HG02840 (cell line): ENCODE data around the gene TRMT6.

Source experiments
- ATAC-seq: cut with Tn5 transposase; IDR thresholded peaks from one replicate; pipeline ENCODE4 v1.9.1; 2021; ENCODE audit warnings: mild to moderate bottlenecking, moderate library complexity, moderate number of reproducible peaks; ENCODE audit not compliant: unreplicated experiment, low FRiP score

Gene TRMT6

GRCh38 chr20:5950271-5951031 lies at the start of gene TRMT6, which contains the start of gene MCM8:
TRMT6 (minus strand) TSS chr20:5950533; CDS start chr20:5950405, 128 bp downstream.
MCM8 (plus strand) TSS chr20:5950652; CDS start chr20:5952016, 1,364 bp downstream.
- ATAC-seq: peak; percentile 98

- no peak for ATAC-seq
Measured at GRCh38 chr20:5999783-6000182, 49.5 kb upstream of the TRMT6 start.

GRCh38 chr20:5996765-5997164 lies 46.4 kb upstream of the TRMT6 start:
- ATAC-seq: peak; percentile 67

GRCh38 chr20:5991623-5992441 lies 41.5 kb upstream of the TRMT6 start:
- ATAC-seq: no peak

GRCh38 chr20:5990946-5991345 lies 40.6 kb upstream of the TRMT6 start:
- ATAC-seq: no peak

GRCh38 chr20:5989539-5989938 lies 39.2 kb upstream of the TRMT6 start:
- no peak for ATAC-seq

- ATAC-seq: no peak
Measured at GRCh38 chr20:5987383-5987782, 37.0 kb upstream of the TRMT6 start.

GRCh38 chr20:5980720-5981538 lies 30.6 kb upstream of the TRMT6 start:
- no peak for ATAC-seq

GRCh38 chr20:5979801-5980200 lies 29.5 kb upstream of the TRMT6 start:
- ATAC-seq: no peak

- no peak for ATAC-seq
Measured at GRCh38 chr20:5977975-5978374, 27.6 kb upstream of the TRMT6 start.

- no peak for ATAC-seq
Measured at GRCh38 chr20:5977223-5977622, 26.9 kb upstream of the TRMT6 start.

- ATAC-seq: no peak
Measured at GRCh38 chr20:5975778-5976177, 25.4 kb upstream of the TRMT6 start.

- no peak for ATAC-seq
Measured at GRCh38 chr20:5974531-5974930, 24.2 kb upstream of the TRMT6 start.

GRCh38 chr20:5973971-5974370 lies 23.6 kb upstream of the TRMT6 start:
- no peak for ATAC-seq

GRCh38 chr20:5973172-5973571 lies 22.8 kb upstream of the TRMT6 start:
- no peak for ATAC-seq

- ATAC-seq: no peak
Measured at GRCh38 chr20:5971203-5971602, 20.9 kb upstream of the TRMT6 start.

- ATAC-seq: no peak
Measured at GRCh38 chr20:5970381-5970780, 20.0 kb upstream of the TRMT6 start.

GRCh38 chr20:5969940-5970339 lies 19.6 kb upstream of the TRMT6 start:
- no peak for ATAC-seq

GRCh38 chr20:5969348-5969935 lies 19.1 kb upstream of the TRMT6 start:
- ATAC-seq: no peak

- no peak for ATAC-seq
Measured at GRCh38 chr20:5968462-5968861, 18.1 kb upstream of the TRMT6 start.
